Measurements from ENCODE around the gene PBX2. TPM values are rescaled to one million over a fixed set of nuclear protein-coding genes. Genes with fewer than 3 reads are reported as not detected.

Gene PBX2
- total RNA-seq, 1 experiment from 2014 or later = 176 TPM

DNA sequence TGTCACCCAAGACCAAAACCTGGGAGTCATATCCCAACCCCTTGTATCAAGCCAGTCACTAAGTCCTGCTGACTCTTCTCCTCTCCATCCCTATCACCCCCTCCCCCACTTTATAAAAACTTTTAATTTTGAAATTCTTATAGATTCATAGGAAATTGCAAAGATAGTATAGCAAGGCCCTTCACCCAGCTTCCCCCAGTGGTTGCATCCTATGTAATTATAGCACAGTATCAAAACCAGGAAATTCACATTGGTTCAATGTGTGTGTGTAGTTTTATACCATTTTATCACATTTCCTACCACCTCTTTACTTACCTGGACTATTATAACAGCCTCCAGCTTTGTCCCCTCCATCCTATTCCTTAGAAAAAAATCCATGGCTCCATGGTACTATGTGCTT is 31.9 kb downstream of the PBX2 start:
- Histone ChIP-seq H4K20me1 (ENCODE audit: control insufficient read depth, insufficient read depth, insufficient read length) (no peaks in the 10 kb centered on the region), H2BK5ac (ENCODE audit: insufficient read length, low read length) (no peak overlapping the region), H3K23ac (ENCODE audit: insufficient read length, low read depth, low read length) (no peak overlapping the region), H3K18ac (ENCODE audit: insufficient read length, low read depth, low read length) (no peak overlapping the region), H3K4ac (ENCODE audit: low read depth, low read length) (no peak overlapping the region), H3K14ac (ENCODE audit: insufficient read depth, low read length) (no peak overlapping the region), H4K5ac (ENCODE audit: insufficient read length, low read depth, low read length) (no peak overlapping the region), H2AK5ac (ENCODE audit: insufficient read length, low read length) (no peak overlapping the region), H3K27me3 (ENCODE audit: insufficient read depth, low read length) (no peaks in the 10 kb centered on the region), H2BK120ac (ENCODE audit: low read depth, low read length, poor library complexity, severe bottlenecking) (no peak overlapping the region), H2BK15ac (ENCODE audit: low read depth, low read length) (no peak overlapping the region), H3K9me3 (ENCODE audit: control insufficient read depth, low read depth, low read length) (no peaks in the 10 kb centered on the region), H3K4me2 (ENCODE audit: insufficient read depth, insufficient read length, low read length) (no peak overlapping the region), H3K79me1 (ENCODE audit: insufficient read depth, low read depth, low read length, poor library complexity, severe bottlenecking) (no peaks in the 10 kb centered on the region), H3T11ph (ENCODE audit: low read length) (no peak overlapping the region), H3K79me2 (ENCODE audit: insufficient read depth, low read length) (no peaks in the 10 kb centered on the region; the same call in 1 of the 2 replicates), H3K4me1 (ENCODE audit: insufficient read depth, low read length) (no peaks in the 10 kb centered on the region), H2BK12ac (ENCODE audit: insufficient read length, low read depth, low read length) (no peak overlapping the region), H4K91ac (ENCODE audit: insufficient read length, low read depth, low read length) (no peak overlapping the region), H3K23me2 (ENCODE audit: insufficient read length, low read depth, low read length, poor library complexity, severe bottlenecking) (peaks cover 15% of the 10 kb centered on the region), H3K27ac (ENCODE audit: insufficient read length, low read depth, low read length) (no peak overlapping the region), H3K56ac (ENCODE audit: insufficient read length, low read depth, low read length) (no peak overlapping the region), H4K8ac (replicated peaks; ENCODE audit: insufficient read length, low read depth, low read length) (no peak overlapping the region), H2BK20ac (ENCODE audit: low read depth, low read length, poor library complexity, severe bottlenecking) (no peak overlapping the region), H3K9ac (ENCODE audit: extremely low read depth, insufficient read length, low read length) (no peak overlapping the region), H2AFZ (ENCODE audit: low read length) (no peak overlapping the region)
- no peak overlapping the region for H3K4me3 Mint-ChIP-seq
- TF ChIP-seq, protein P1, sequence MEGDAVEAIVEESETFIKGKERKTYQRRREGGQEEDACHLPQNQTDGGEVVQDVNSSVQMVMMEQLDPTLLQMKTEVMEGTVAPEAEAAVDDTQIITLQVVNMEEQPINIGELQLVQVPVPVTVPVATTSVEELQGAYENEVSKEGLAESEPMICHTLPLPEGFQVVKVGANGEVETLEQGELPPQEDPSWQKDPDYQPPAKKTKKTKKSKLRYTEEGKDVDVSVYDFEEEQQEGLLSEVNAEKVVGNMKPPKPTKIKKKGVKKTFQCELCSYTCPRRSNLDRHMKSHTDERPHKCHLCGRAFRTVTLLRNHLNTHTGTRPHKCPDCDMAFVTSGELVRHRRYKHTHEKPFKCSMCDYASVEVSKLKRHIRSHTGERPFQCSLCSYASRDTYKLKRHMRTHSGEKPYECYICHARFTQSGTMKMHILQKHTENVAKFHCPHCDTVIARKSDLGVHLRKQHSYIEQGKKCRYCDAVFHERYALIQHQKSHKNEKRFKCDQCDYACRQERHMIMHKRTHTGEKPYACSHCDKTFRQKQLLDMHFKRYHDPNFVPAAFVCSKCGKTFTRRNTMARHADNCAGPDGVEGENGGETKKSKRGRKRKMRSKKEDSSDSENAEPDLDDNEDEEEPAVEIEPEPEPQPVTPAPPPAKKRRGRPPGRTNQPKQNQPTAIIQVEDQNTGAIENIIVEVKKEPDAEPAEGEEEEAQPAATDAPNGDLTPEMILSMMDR (conservative IDR thresholded peaks at IDR 0.05) = no peak
- peaks cover 29 to 58% (median 38%) of the 10 kb centered on the region in 3 experiments for H3K36me3 Mint-ChIP-seq (ENCODE audit: insufficient read depth in 1 of 3, low read depth in 3 of 3)
- H3K27me3 Mint-ChIP-seq (ENCODE audit: low read depth) = no peaks in the 10 kb centered on the region
- no peak overlapping the region for H3K27ac Mint-ChIP-seq
- peaks cover 11 to 13% of the 10 kb centered on the region in 2 experiments for H3K4me1 Mint-ChIP-seq
- no peak for DNase-seq
- H3K9me3 Mint-ChIP-seq = no peaks in the 10 kb centered on the region
